Spleen (tissue), 11 donors: ENCODE results near the gene GRID2. TPM values are rescaled to one million over a fixed set of nuclear protein-coding genes. Genes with fewer than 3 reads are reported as not detected.
"Not testable (repeated sequence)": the region's sequence is repeated elsewhere in the genome, so short reads cannot be mapped to it uniquely, and the experiment has no call there.

Source experiments
- DNase-seq: peaks from one replicate; pipeline ENCODE4 v3.0.0-alpha.2; 2020
- H3K27ac ChIP-seq, 8 donors: fragments of 200-600 bp; sonication (generic) in 7 of 8; 1 replicate in 4 of 8; 2 replicates in 4 of 8; pipeline versions ENCODE4 v1.5.0 to v1.8.0; 2016 to 2021; ENCODE audit warnings: inconsistent platforms in 4 of 8, mild to moderate bottlenecking in 4 of 8, moderate library complexity in 1 of 8
- H3K27me3 ChIP-seq, 7 donors: fragments of 200-600 bp; sonication (generic) in 6 of 7; replicated peaks in 1 of 7; 1 replicate in 4 of 7; 2 replicates in 3 of 7; pipeline versions ENCODE4 v1.5.0 to v1.8.0; 2016 to 2021; ENCODE audit warnings: inconsistent platforms in 3 of 7, mild to moderate bottlenecking in 1 of 7
- H3K36me3 ChIP-seq, 6 donors: fragments of 200-600 bp; sonication (generic) in 5 of 6; 1 replicate in 4 of 6; 2 replicates in 2 of 6; pipeline versions ENCODE4 v1.5.0 to v1.8.0; 2016 to 2021; ENCODE audit warnings: inconsistent platforms in 2 of 6
- H3K4me1 ChIP-seq, 6 donors: fragments of 200-600 bp; sonication (generic) in 5 of 6; 1 replicate in 3 of 6; 2 replicates in 3 of 6; pipeline versions ENCODE4 v1.5.0 to v1.8.0; 2016 to 2021; ENCODE audit warnings: inconsistent platforms in 3 of 6
- H3K4me3 ChIP-seq, 8 donors: fragments of 200-600 bp; sonication (generic) in 7 of 8; 1 replicate in 4 of 8; 2 replicates in 4 of 8; pipeline versions ENCODE4 v1.5.0 to v1.8.0; 2016 to 2021; ENCODE audit warnings: inconsistent platforms in 4 of 8, mild to moderate bottlenecking in 4 of 8, moderate library complexity in 2 of 8
- H3K9me3 ChIP-seq, 8 donors: fragments of 200-600 bp; sonication (generic) in 7 of 8; 1 replicate in 4 of 8; 2 replicates in 4 of 8; pipeline versions ENCODE4 v1.5.0 to v1.8.0; 2016 to 2021; ENCODE audit warnings: inconsistent platforms in 4 of 8
- POLR2A ChIP-seq, 3 donors: fragments of 450-650 bp; IDR thresholded peaks; one replicate each; pipeline ENCODE4 v1.5.1; 2017; ENCODE audit warnings: antibody characterized with exemption in 3 of 3, mild to moderate bottlenecking in 1 of 3
- POLR2AphosphoS5 ChIP-seq, 3 donors: sonication (generic); formaldehyde crosslinking; IDR thresholded peaks; one replicate each; pipeline ENCODE4 v1.5.1; 2017; ENCODE audit warnings: antibody characterized with exemption in 3 of 3
- WGBS, 5 donors: extraction: QIAGEN DNeasy Blood & Tissue Kit in 3 of 5; methylation state at CpG; one replicate each; pipeline versions ENCODE4 v1.1.5 to v1.1.7; 2013 to 2018; 5-methylcytosine and 5-hydroxymethylcytosine counted together
- intact Hi-C: fragments of 100-400 bp; cut with DNase I; formaldehyde crosslinking; loops from one replicate; pipeline ENCODE4 v1.15.0; 2023; ENCODE audit warnings: low total_unique reads
- polyA plus RNA-seq, 3 donors: library from polyadenylated mRNA; stranded (reverse); fragments of 200-250 nt; gene quantifications; one replicate each; pipeline ENCODE4 v1.2.1, GENCODE V29; 2013
- total RNA-seq, 7 donors: library from RNA; depleted of rRNA in 3 of 7; stranded (reverse); fragments of >200 nt in 3 of 7; fragmentation: NEBNext Ultra II Directional in 4 of 7; extraction: Animal tissue kit (Norgen Biotek cat#: 25700) in 4 of 7; gene quantifications; one replicate each; pipeline versions ENCODE4 v1.1.0 to v1.2.1, GENCODE V29; 2016 to 2021
- TF ChIP-seq, protein P1 (sequence below), 11 experiments: fragments of 200-600 bp in 7 of 11; fragments of 450-650 bp in 4 of 11; sonication (generic) in 4 of 11; IDR thresholded peaks in 8 of 11; conservative IDR thresholded peaks in 3 of 11; 1 replicate in 7 of 11; 2 replicates in 4 of 11; pipeline versions ENCODE4 v1.4.0 to v1.8.0; 2016 to 2021; ENCODE audit warnings: antibody characterized with exemption in 11 of 11, inconsistent platforms in 4 of 11, mild to moderate bottlenecking in 1 of 11
- donor health status: healthy with polysubstance abuse.
- donor health status: DM: no; HTN: no; CAD: no; lungs with moderate emphysema.
- donor health status: DM: no; HTN: no; CAD: no.
- donor health status: Bipolar disorder and iron deficiency.
- donor health status: healthy.
- donor health status: DM: no; HTN: no; CAD: no.
- donor health status: DM: yes; HTN: yes; CAD: no.

GRID2 gene
- total and polyA plus RNA-seq, 10 donors, result 0.03 to 0.92 (median 0.22) TPM; not detected in 4

DNA sequence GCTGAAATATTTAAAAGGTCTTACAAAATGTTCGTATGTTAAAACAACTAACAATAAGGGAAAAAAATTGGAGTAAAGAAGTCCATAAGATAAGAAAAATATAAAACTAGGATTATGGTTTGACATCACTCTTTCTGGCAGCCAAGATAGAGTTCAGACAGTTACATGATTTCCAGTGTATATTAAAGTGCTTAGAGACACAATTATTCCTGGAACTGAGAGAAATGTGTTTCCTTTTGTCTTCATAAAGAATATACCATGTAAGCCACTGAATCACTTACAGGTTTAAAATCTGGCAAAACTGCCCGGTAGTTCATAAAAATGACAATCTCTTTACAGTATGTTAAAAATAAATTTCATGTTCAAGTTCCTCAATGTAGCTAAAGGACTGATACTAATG is 986.1 kb downstream of the GRID2 start:
- TF ChIP-seq, protein P1, sequence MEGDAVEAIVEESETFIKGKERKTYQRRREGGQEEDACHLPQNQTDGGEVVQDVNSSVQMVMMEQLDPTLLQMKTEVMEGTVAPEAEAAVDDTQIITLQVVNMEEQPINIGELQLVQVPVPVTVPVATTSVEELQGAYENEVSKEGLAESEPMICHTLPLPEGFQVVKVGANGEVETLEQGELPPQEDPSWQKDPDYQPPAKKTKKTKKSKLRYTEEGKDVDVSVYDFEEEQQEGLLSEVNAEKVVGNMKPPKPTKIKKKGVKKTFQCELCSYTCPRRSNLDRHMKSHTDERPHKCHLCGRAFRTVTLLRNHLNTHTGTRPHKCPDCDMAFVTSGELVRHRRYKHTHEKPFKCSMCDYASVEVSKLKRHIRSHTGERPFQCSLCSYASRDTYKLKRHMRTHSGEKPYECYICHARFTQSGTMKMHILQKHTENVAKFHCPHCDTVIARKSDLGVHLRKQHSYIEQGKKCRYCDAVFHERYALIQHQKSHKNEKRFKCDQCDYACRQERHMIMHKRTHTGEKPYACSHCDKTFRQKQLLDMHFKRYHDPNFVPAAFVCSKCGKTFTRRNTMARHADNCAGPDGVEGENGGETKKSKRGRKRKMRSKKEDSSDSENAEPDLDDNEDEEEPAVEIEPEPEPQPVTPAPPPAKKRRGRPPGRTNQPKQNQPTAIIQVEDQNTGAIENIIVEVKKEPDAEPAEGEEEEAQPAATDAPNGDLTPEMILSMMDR (IDR thresholded peaks at IDR 0.05 in 8 of 11, conservative IDR thresholded peaks at IDR 0.05 in 3 of 11), result no peak
- TF ChIP-seq POLR2AphosphoS5 (IDR thresholded peaks at IDR 0.05) (no peak), POLR2A (IDR thresholded peaks at IDR 0.05) (no peak)
- no peaks in the 10 kb centered on the region for H3K27me3 ChIP-seq
- intact Hi-C loops, result no loop called here
- DNase-seq, result no peak
- H3K27ac ChIP-seq, result no peak overlapping the region
- no peaks in the 10 kb centered on the region for H3K9me3 ChIP-seq
- no peaks in the 10 kb centered on the region for H3K36me3 ChIP-seq
- 42 to 61% (median 48%) methylated on average over 2 of the region's 2 CpGs for WGBS, 5 donors
- H3K4me3 ChIP-seq, result no peak overlapping the region
- no peaks in the 10 kb centered on the region for H3K4me1 ChIP-seq

DNA sequence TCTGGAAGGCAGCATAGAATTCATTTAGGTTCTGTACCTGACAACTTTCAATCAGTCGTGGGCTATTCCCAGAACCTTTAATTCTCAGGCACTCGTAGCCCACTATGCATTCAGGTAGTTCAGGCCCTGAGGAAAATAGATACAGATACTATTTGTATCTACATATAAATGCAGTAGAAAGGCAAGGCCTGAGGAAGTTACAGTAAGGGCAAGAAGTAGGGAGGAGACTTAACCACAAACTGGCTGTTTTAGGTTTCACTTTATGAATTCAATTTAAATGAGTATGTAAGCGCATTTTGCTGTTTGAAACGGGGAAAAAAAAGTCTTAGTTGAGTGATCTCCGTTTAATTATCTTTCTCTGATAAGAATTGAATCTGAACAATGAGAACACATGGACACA is 995.4 kb downstream of the GRID2 start:
- 29 to 39% (median 31%) methylated on average over 5 of the region's 5 CpGs for WGBS, 5 donors
- H3K4me1 ChIP-seq, result no peaks in the 10 kb centered on the region
- H3K4me3 ChIP-seq, result no peak overlapping the region
- H3K27me3 ChIP-seq, result no peaks in the 10 kb centered on the region
- no peak for DNase-seq
- no peaks in the 10 kb centered on the region for H3K36me3 ChIP-seq
- intact Hi-C loops, result no loop called here
- no peak overlapping the region for H3K27ac ChIP-seq
- no peak for TF ChIP-seq POLR2AphosphoS5 (IDR thresholded peaks at IDR 0.05)
- TF ChIP-seq, protein P1 (IDR thresholded peaks at IDR 0.05 in 8 of 11, conservative IDR thresholded peaks at IDR 0.05 in 3 of 11), result no peak
- no peak for TF ChIP-seq POLR2A (IDR thresholded peaks at IDR 0.05)
- H3K9me3 ChIP-seq, result no peaks in the 10 kb centered on the region

DNA sequence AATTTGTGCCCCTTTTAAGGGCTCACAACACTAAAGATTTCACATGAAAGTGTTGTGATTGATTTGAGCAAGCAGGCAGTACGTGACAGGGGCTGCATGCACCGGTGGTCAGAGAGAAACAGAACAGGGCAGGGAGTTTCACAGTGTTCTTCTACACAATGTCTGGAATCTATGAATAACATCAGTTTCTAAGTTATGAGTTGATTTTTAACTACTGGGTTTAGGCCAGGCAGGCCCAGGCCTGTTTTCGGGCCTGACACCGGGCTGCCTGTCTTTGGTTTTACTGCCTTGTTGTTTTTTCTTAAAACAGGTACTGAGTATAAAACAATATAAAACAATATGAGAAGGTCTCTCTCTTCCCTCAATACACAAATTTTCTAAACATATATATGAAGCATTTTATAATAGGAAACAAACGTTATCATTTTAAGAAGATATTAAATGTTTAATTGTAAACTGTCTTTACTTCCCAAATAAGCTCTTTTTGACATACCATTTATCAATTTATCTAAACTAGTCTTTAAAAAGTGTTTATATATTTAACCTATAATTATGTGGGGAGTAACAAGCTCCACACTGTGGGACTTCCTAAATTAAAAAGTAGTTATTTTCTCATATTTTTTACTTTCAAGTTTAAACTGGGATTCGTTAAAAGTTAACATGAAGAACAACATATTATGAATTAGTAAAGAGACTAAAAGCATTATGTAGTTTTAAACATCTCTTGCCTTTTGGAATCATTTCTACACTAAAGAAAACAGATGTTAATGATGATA is 997.2 kb downstream of the GRID2 start:
- H3K27ac ChIP-seq, H3K36me3 ChIP-seq, H3K9me3 ChIP-seq, intact Hi-C loops, H3K4me1 ChIP-seq, DNase-seq, H3K4me3 ChIP-seq, H3K27me3 ChIP-seq: not testable (repeated sequence)
- 83 to 94% (median 85%) methylated on average over 6 of the region's 6 CpGs for WGBS, 5 donors

DNA sequence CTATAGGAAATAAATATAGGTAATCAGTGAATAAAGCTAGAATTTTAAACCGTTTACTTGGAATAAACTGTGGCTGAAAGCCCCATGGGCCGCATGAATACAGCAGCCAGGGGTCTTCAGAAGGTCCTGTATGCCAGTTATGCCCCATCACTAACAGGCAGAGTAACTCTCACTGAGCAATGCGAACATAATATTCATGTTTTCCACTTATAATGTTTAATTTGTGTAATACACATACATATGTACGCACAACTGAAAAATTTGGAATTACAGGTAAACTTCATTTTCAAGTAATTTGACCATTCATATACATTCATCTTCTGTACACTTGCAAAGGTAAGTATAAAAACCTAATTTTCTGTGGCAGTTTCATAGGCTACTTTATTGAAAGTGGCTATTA is 998.5 kb downstream of the GRID2 start:
- Histone ChIP-seq H3K4me3 (no peak overlapping the region), H3K27ac (no peak overlapping the region), H3K4me1 (no peaks in the 10 kb centered on the region), H3K36me3 (no peaks in the 10 kb centered on the region), H3K9me3 (no peaks in the 10 kb centered on the region), H3K27me3 (no peaks in the 10 kb centered on the region)
- DNase-seq, result no peak
- WGBS, 5 donors, result 86 to 94% (median 89%) methylated on average over 4 of the region's 4 CpGs
- intact Hi-C loops, result no loop called here
- TF ChIP-seq, protein P1 (IDR thresholded peaks at IDR 0.05 in 8 of 11, conservative IDR thresholded peaks at IDR 0.05 in 3 of 11), result no peak
- no peak for TF ChIP-seq POLR2AphosphoS5 (IDR thresholded peaks at IDR 0.05)
- TF ChIP-seq POLR2A (IDR thresholded peaks at IDR 0.05), result no peak
